Measurements from ENCODE around the gene TUSC2.
A peak's percentile ranks its signal among the peaks of the same experiment; 100 is the strongest.

DNA sequence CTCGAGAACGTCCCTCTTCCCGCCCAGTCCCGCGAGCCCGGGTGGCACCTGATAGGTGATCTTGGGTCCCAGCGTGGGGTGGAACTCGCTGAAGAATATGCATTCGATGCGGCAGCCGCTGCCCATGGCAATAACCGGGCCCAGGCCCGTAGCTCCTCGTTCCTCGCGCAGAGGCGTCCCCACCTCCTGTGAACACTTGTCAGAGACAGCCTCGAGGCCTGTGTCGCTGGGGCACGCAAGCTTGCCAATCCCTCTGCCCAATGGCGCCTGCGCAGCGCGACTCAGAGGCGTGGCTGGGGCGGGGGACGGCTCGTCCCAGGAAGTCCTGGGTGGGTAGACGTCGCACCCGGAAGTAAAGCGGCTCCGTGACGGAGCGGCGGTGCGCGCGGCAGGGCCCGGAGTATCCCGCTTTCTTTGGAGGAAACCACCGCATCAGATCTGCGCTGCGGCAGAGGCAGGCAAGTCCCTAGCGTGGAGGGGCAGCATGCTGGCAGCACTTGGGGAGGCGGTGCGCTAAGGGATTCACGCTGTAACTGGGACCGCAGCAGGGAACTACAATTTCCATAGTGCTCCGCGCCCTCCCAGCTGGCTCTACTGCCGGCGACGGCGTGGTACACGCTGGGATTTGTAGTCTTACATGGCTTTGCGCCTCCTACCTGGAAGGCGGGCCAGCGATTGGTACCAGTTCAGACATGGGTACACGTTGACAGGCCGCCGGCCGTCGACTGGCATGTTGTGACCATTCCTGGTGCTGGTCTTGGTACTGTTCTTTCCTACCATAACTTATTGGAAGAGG, 22.7 kb upstream of the TUSC2 start, which contains the start of the genes CYB561D2 and NPRL2:
- TF ChIP-seq, protein P1, sequence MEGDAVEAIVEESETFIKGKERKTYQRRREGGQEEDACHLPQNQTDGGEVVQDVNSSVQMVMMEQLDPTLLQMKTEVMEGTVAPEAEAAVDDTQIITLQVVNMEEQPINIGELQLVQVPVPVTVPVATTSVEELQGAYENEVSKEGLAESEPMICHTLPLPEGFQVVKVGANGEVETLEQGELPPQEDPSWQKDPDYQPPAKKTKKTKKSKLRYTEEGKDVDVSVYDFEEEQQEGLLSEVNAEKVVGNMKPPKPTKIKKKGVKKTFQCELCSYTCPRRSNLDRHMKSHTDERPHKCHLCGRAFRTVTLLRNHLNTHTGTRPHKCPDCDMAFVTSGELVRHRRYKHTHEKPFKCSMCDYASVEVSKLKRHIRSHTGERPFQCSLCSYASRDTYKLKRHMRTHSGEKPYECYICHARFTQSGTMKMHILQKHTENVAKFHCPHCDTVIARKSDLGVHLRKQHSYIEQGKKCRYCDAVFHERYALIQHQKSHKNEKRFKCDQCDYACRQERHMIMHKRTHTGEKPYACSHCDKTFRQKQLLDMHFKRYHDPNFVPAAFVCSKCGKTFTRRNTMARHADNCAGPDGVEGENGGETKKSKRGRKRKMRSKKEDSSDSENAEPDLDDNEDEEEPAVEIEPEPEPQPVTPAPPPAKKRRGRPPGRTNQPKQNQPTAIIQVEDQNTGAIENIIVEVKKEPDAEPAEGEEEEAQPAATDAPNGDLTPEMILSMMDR (IDR thresholded peaks at IDR 0.05), result peak in 1 of 6 experiments; percentile 2
- peak in 3 of 4 donors; percentile 4 to 89 (median 88) for TF ChIP-seq POLR2A (IDR thresholded peaks at IDR 0.05)

Measured in esophagus squamous epithelium (tissue), 4 donors.